BJ (cell line): Measurements from ENCODE around the gene PDE8B. TPM values are rescaled to one million over a fixed set of nuclear protein-coding genes. Genes with fewer than 3 reads are reported as not detected.

Experiments
- CTCF ChIA-PET: fragments of 350-600 bp; formaldehyde crosslinking; extraction: SDS; loops from one replicate; lab custom pipeline; 2021; ENCODE audit warnings: antibody characterized with exemption, inconsistent platforms; lab: Yijun Ruan, JAX
- POLR2A ChIA-PET: fragments of 300-600 bp; sonication (Branson Sonifier 250); formaldehyde crosslinking; extraction: SDS; loops from one replicate; lab custom pipeline; 2021; ENCODE audit warnings: antibody characterized with exemption; lab: Charles Lee
- DNase-seq: peaks from one replicate; pipeline ENCODE4 v3.0.0-alpha.2; 2011; ENCODE audit warnings: low read depth
- H3K27me3 ChIP-seq: 2 replicates; pipeline ENCODE4 v1.6.0; 2011; ENCODE audit warnings: low read length; ENCODE audit not compliant: control insufficient read depth, insufficient read depth
- H3K36me3 ChIP-seq: 2 replicates; pipeline ENCODE4 v1.5.1; 2011; ENCODE audit warnings: low read length; ENCODE audit not compliant: control insufficient read depth, insufficient read depth
- H3K4me3 ChIP-seq: 2 replicates; pipeline ENCODE4 v1.5.1; 2011; ENCODE audit warnings: low read depth, mild to moderate bottlenecking, control low read depth, low read length
- CTCF ChIP-seq: IDR thresholded peaks from 2 replicates; pipeline ENCODE4 v1.5.1; 2011; ENCODE audit warnings: low read depth, mild to moderate bottlenecking, control low read depth, inconsistent platforms, low read length, moderate library complexity; ENCODE audit not compliant: insufficient read depth
- polyA plus RNA-seq: library from polyadenylated mRNA; depleted of rRNA; stranded (reverse); fragments of >200 nt; gene quantifications from 2 replicates; pipeline ENCODE4 v1.2.3, GENCODE V29; 2011

PDE8B gene
- polyA plus RNA-seq, 1 experiment, result 2.2 TPM

- H3K27me3 ChIP-seq, result no peaks in the 10 kb centered on the region
- peaks cover 1% of the 10 kb centered on the region; the same call in 1 of the 2 replicates for H3K36me3 ChIP-seq
- POLR2A ChIA-PET, result no interaction called here
- DNase-seq, result no peak
- CTCF ChIA-PET, result interaction anchor here (0.7 kb wide), 1 partner anchor 14 kb away, joined by 3 read pairs; no protein-coding TSS in a partner anchor
- no peak overlapping the region for H3K4me3 ChIP-seq
- TF ChIP-seq CTCF, result no peak
Observed at GRCh38 chr5:77420940-77421339, 210.5 kb downstream of the PDE8B start.

- DNase-seq, result peak; percentile 77
- no peak for TF ChIP-seq CTCF
- peaks cover 1% of the 10 kb centered on the region; the same call in 1 of the 2 replicates for H3K36me3 ChIP-seq
- ChIA-PET POLR2A (interaction anchor here (0.9 kb wide), 1 partner anchor 22 kb away, joined by 5 read pairs; no protein-coding TSS in a partner anchor), CTCF (interaction anchor here (0.6 to 1.6 kb wide), 4 partner anchors 9 to 278 kb away, joined by 4 to 5 read pairs (median 4); no protein-coding TSS in a partner anchor)
- no peak overlapping the region for H3K4me3 ChIP-seq
- H3K27me3 ChIP-seq, result no peaks in the 10 kb centered on the region
Observed at GRCh38 chr5:77423022-77423750, 212.7 kb downstream of the PDE8B start.

GRCh38 chr5:77424921-77425320, 214.4 kb downstream of the PDE8B start:
- CTCF ChIA-PET, result interaction anchor here (0.8 to 2.9 kb wide), 3 partner anchors 67 to 279 kb away, joined by 3 to 17 read pairs (median 4); partner anchors contain the start of gene WDR41
- H3K27me3 ChIP-seq, result no peaks in the 10 kb centered on the region
- H3K4me3 ChIP-seq, result no peak overlapping the region
- TF ChIP-seq CTCF, result no peak
- H3K36me3 ChIP-seq, result peaks cover 3% of the 10 kb centered on the region
- POLR2A ChIA-PET, result interaction anchor here (0.6 kb wide), 1 partner anchor 19 kb away, joined by 7 read pairs; no protein-coding TSS in a partner anchor
- DNase-seq, result no peak

- CTCF ChIA-PET, result interaction anchor here (0.8 to 2.9 kb wide), 4 partner anchors 66 to 280 kb away, joined by 3 to 17 read pairs (median 4); partner anchors contain the start of gene WDR41
- DNase-seq, result no peak
- POLR2A ChIA-PET, result no interaction called here
- no peak overlapping the region for H3K4me3 ChIP-seq
- TF ChIP-seq CTCF, result no peak
- no peaks in the 10 kb centered on the region for H3K27me3 ChIP-seq
- H3K36me3 ChIP-seq, result peaks cover 4% of the 10 kb centered on the region
Observed at GRCh38 chr5:77425420-77425819, 214.9 kb downstream of the PDE8B start.

GRCh38 chr5:77425998-77426659, 215.6 kb downstream of the PDE8B start:
- DNase-seq, result no peak
- TF ChIP-seq CTCF, result no peak
- H3K4me3 ChIP-seq, result no peak overlapping the region
- ChIA-PET CTCF (interaction anchor here (0.8 to 2.9 kb wide), 4 partner anchors 11 to 69 kb away, joined by 3 to 17 read pairs (median 3); partner anchors contain the start of gene WDR41), POLR2A (interaction anchor here (1.1 kb wide), 1 partner anchor 10 kb away, joined by 4 read pairs; no protein-coding TSS in a partner anchor)
- H3K36me3 ChIP-seq, result peaks cover 4% of the 10 kb centered on the region
- H3K27me3 ChIP-seq, result no peaks in the 10 kb centered on the region
